GM18505 (cell line): ENCODE data around the gene ATP6V0D1.
"Not testable (repeated sequence)": the region's sequence is repeated elsewhere in the genome, so short reads cannot be mapped to it uniquely, and the experiment has no call there.

Source experiments
- ATAC-seq: cut with Tn5 transposase; IDR thresholded peaks from one replicate; pipeline ENCODE4 v1.9.1; 2021; ENCODE audit not compliant: unreplicated experiment
- POLR2A ChIP-seq: IDR thresholded peaks from 4 replicates; pipeline ENCODE4 v1.6.1; 2011; ENCODE audit warnings: borderline replicate concordance; ENCODE audit not compliant: insufficient read depth, insufficient read length; ENCODE audit errors: extremely low read depth

Gene ATP6V0D1

DNA sequence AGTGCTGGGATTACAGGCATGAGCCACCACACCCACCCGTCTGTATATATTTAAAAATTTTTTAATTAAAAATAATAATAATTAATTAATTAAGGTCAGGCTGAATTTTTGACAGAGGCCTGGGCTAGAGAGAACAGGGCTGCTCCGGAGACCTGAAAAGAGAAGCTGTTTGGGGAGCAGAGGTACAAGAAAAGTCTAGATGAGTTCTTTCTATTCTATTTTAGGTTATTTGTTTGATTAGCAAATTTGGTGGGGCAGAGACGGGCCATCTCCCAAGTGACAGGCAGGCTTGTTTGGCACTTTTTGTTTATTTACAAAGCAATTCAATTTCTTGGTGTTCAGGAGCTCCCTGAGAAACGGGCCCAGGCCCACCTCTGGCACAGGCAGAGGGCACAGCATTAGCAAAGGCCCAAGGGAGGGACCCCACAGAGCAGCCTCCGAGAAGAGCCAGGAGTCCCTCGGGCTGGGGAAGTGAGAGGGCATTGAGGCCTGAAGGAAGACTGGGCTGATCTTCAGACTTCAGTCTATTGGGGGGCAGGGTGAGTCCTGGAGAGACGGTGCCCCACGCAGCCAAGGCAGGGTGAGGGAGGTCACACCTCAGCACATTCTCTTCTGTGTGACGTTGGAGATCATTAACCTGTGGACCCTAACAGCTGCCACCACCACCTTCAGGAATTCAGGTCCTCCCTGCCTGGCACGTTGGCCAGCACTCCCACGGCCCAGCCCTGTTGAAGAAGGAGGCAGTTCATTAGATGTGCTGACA lies 36.9 kb upstream of the ATP6V0D1 start:
- ATAC-seq = peak; percentile 35
- peak; percentile 57 for TF ChIP-seq POLR2A

DNA sequence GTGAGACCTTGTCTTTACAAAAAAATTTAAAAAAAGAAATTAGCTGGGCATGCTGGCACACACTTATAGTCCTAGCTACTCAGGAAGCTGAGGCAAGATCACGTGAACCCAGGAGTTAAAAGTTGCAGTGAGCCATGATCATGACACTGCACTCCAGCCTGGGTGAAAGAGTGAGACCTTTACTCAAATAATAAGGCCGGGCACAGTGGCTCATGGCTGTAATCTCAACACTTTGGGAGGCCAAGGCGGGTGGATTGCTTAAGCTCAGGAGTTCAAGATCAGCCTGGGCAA lies 36.1 kb upstream of the ATP6V0D1 start:
- ATAC-seq = no peak
- no peak for TF ChIP-seq POLR2A

DNA sequence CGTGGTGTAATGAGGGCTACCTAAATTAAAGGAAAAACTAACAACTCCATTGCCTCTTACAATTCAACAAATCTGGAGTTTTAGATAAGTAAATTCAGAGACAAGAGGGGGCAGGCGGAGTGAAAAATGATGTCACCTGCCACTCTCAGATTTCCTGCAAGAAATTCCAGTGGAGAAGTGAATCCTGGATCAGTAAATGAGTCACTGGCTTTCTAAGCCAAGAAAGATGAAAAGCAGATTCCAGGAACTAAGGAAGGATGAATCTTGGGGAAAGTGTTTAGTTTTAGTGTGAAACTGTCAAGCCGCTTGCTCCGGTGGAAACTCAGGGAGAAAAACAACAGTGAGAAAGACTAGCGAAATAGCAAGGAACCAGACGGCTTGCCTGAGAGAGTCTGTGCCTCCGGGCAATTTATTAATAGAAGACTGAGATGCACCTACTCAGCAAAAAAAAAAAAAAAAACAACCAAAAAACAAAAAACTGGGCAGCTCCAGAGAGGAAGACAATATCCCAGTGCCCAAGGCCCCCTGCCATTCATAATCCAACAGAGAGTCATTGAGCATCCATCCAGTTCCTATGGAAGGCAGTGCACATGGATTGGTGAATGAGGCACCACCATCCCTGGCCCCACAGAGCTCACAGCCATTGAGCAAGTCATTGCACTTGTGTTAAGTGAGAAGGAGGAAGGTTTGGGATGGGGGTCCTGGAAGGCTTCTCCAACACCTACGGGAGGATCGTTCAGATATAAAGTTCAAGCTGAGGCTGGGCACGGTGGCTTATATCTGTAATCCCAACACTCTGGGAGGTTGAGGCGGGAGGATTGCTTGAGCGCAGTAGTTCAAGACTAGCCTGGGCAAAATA lies 35.6 kb upstream of the ATP6V0D1 start:
- no peak for TF ChIP-seq POLR2A
- no peak for ATAC-seq

DNA sequence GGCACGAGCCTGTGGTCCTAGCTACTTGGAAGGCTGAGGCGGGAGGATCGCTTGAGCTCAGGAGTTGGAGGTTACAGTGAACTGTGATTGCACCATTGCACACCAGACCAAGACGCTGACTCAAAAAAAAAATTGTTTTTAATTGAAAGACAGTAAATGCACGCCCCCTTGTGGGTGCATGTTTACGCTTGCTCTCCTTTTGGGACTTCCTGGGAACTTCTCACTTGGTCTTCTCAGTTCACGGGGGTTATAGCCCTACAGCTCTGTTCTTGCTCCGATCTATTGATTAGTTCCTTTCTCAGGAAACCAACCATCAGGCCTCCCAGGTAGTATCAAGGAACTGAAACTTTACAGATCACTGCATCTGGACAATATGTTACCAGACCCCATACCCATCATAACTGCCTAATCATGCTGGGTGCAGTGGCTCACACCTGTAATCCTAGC lies 33.4 kb upstream of the ATP6V0D1 start:
- peak; percentile 51 for ATAC-seq
- TF ChIP-seq POLR2A = no peak

DNA sequence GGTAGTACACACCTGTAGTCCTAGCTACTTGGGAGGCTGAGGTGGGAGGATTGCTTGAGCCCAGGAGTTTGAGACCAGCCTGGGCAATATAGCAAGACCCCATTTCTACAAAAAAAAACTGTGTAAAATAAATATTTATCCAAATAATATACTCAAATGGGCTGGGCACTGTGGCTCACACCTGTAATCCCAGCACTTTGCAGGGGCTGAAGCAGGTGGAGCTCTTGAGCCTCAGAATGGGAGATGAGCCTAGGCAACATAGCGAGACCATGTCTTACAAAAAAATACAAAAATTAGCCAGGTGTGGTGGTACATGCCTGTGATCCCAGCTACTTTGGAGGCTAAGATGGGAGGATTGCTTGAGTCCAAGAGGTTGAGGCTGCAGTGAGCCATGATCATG lies 32.9 kb upstream of the ATP6V0D1 start:
- ATAC-seq = not testable (repeated sequence)

DNA sequence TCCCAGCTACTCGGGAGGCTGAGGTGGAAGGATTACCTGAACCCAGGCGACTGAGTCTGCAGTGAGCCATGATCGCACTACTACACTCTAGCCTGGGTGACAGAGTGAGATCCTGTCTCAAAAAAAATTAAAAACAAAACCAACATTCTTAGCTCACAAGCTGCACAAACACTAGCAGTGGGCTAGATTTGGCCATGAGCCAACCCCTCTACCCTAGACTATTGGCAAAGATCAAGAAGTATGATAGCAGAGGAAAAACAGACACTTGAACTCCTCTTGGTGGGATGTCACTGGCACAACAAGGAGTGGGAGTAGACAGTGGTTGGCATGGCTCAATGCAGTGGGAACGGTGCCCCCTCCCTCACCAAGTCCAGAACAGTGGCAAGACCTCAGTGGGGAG lies 28.1 kb upstream of the ATP6V0D1 start:
- ATAC-seq = no peak
- TF ChIP-seq POLR2A = no peak

DNA sequence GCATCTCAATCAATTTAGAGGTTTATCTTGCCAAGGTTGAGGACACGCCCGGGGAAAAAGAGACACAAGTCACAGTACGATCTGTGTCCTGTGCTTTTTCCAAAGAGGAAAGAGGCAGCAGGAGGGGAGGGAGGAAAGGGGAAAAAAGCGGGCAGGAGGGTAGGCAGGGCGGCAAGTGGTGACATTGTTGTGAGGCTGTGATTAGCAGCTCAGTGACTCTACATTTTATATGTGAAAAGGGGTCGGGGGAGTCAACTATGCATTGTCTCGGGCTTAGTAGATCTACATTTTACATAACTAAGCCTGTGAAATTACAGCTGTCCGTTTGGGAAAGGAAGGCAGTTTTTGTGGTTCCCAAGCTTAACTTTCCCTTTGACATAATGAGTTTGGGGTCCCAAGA lies 25.5 kb upstream of the ATP6V0D1 start:
- TF ChIP-seq POLR2A = no peak
- no peak for ATAC-seq

DNA sequence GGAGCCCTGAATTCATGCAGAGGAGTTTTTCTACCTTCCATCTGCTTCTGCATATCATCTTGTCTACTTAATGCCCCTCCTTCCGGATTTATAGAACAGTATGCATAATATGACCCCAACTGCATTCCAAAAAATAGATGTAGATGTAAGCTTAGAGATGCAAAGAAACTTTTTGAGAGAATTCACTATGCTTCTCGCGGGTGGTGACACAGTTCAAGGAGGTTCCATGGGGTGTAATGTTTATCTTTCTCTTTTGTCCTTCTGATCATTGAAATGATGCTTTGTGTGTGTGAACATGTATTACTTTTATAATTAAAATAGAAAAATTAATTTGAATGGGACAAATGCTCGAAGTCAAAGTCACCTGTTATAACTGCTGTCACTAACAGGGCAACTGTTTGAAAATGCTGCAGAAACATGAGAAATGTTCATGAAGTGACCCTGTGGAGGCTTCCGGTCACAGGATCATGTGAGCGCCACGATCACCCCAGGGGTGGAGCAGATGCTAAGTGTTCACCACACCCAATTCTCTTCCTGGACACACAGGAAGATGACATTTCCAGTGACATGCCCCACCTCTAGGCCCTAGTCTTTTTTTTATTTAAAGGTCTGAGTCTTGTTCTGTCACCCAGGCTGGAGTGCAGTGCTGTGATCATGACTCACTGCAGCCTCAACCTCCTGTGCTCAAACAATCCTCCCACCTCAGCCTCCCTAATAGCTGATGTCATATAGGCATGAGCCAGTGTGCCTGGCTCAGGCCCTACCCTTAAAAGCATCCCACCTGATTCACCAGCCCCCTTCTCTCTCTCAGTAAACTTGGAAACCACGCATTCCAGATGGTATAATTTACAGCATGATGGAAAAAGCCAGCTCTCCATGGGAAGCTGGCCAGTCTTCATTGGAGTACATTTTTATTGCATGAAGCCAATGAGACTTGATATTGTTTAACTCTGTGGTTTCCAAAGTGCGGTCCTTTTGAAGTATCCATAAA lies 23.4 kb upstream of the ATP6V0D1 start:
- TF ChIP-seq POLR2A = no peak
- ATAC-seq = no peak

DNA sequence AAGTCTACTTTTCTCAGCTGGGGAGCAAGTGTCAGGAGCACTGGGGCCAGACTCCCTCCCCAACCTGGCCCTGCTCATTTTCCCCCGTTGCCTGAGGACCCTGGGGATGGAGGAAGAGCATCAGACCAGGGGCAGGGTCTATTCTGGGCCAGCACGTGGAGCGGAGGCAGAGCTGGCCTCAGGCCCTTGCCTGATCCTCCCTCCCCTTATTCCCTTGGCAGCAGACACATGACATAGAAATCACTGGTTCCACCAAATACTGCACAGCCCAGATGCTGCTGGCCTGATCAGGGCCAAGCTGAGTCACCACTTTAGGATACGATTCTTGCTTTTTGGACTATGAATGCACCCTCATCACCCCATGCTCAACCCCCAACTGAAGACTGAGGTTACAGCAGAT lies 18.1 kb upstream of the ATP6V0D1 start:
- no peak for TF ChIP-seq POLR2A
- no peak for ATAC-seq

DNA sequence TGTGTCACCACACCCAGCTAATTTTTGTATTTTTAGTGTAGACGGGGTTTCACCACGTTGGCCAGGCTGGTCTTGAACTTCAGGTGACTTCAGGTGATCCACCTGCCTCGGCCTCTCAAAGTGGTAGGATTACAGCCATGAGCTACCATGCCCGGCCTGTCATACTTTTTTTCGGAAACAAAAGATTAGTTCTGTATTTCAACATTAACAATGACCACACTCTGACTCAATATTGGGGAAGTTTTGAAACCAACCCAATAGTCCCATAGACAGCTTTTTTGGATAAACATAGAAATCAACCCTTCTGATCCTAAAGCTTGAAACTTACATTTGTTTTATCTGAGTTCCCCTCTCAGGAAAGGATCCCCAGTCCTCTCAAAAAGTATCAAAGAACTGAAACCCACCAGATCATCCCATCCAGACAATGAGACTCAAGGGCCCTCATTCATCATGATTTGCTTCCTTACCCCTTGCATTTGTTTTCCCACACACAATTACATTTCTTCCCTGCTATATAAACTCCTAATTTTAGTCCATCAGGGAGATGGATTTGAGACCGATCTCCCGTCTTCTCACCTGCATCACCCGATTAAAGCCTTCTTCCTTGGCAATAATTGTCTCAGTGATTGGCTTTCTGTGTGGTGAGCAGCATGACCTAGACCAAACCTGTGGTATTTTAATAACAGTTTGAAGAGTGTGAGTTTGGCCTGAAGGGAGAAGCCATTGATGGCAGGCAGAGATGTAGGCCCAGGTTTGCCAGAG lies 9.6 kb upstream of the ATP6V0D1 start:
- ATAC-seq = no peak

DNA sequence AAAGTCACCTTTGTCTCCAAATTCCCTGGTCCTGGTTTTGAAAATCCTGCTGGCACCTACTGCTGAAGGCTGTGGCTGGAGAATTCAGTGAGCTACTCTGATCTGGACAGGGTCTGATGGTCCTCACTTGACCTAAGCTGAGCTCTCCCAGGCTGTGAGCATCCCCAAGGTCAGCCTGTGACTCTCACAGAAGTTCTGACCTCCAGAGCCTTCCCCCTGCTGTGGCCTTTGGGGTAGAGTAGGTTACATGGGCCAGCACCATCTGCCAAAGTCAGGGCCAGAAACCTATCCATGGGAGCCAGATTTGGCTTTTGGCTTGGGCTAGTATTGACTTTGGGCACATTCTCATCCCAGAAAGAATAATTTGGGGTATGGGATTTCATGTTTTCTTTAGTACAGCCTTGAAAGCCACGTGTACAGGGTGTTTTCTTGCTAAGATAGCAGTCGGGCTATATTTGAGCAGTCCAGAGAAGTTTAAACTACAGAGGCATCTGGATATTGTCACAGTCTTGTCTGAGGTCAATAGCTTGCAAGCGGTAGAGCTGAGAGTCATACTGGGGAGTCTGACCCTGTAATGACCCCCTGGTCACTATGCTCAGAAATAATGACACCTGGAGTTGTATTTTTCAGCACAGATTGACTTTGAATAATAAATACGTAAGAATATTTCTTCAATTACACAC lies 8.6 kb upstream of the ATP6V0D1 start:
- no peak for ATAC-seq
- TF ChIP-seq POLR2A = no peak

More for the DNA sequence above, 9.6 kb upstream of the ATP6V0D1 start:
- TF ChIP-seq POLR2A = no peak

DNA sequence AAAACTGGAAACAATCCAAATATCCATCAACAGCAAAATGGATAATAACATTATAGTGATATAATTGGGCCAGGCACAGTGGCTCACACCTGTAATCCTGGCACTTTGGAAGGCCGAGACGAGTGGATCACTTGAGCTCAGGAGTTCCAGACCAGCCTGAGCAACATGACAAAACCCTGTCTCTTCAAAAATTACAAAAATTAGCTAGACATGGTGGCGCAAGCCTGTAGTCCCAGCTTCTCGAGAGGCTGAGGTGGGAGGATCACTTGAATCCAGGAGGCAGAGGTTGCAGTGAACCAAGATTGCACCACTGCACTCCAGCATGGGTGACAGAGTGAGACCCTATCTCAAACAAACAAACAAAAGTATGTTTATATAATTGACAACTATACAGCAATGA lies 6.6 kb upstream of the ATP6V0D1 start:
- not testable (repeated sequence) for ATAC-seq
